ENCODE results near the gene ZFAND2B.

DNA sequence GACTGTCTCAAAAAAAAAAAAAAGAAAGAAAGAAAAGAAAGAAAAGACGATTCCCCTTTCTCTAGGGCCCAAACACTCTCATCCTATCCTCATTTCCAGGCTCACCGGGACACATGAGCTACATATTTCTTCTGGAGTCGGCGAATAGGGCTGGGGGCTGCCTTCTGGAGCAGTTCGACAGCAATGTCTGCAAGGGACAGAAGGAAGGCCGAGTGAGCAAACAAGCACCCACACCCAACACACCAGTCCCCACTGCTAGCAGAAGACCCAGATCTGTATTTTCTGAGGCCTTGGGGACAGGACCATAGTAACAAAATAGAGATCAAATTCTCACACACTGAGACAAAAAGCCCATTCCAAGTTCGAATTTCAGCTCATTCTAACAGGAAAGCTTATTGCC lies 31.1 kb upstream of the ZFAND2B start:
- TF ChIP-seq, protein P1, sequence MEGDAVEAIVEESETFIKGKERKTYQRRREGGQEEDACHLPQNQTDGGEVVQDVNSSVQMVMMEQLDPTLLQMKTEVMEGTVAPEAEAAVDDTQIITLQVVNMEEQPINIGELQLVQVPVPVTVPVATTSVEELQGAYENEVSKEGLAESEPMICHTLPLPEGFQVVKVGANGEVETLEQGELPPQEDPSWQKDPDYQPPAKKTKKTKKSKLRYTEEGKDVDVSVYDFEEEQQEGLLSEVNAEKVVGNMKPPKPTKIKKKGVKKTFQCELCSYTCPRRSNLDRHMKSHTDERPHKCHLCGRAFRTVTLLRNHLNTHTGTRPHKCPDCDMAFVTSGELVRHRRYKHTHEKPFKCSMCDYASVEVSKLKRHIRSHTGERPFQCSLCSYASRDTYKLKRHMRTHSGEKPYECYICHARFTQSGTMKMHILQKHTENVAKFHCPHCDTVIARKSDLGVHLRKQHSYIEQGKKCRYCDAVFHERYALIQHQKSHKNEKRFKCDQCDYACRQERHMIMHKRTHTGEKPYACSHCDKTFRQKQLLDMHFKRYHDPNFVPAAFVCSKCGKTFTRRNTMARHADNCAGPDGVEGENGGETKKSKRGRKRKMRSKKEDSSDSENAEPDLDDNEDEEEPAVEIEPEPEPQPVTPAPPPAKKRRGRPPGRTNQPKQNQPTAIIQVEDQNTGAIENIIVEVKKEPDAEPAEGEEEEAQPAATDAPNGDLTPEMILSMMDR (IDR thresholded peaks at IDR 0.05; ENCODE audit: poor library complexity, severe bottlenecking), result no peak
- TF ChIP-seq EZH2 (IDR thresholded peaks at IDR 0.05; ENCODE audit: borderline replicate concordance, insufficient read depth, low read length, poor library complexity, severe bottlenecking), result no peak
- no peak for TF ChIP-seq POLR2AphosphoS5 (IDR thresholded peaks at IDR 0.05)
- TF ChIP-seq SMC3 (conservative IDR thresholded peaks at IDR 0.05; ENCODE audit: poor library complexity), result no peak
- TF ChIP-seq EP300 (conservative IDR thresholded peaks at IDR 0.05; ENCODE audit: poor library complexity, severe bottlenecking), result no peak
- TF ChIP-seq, protein P2, sequence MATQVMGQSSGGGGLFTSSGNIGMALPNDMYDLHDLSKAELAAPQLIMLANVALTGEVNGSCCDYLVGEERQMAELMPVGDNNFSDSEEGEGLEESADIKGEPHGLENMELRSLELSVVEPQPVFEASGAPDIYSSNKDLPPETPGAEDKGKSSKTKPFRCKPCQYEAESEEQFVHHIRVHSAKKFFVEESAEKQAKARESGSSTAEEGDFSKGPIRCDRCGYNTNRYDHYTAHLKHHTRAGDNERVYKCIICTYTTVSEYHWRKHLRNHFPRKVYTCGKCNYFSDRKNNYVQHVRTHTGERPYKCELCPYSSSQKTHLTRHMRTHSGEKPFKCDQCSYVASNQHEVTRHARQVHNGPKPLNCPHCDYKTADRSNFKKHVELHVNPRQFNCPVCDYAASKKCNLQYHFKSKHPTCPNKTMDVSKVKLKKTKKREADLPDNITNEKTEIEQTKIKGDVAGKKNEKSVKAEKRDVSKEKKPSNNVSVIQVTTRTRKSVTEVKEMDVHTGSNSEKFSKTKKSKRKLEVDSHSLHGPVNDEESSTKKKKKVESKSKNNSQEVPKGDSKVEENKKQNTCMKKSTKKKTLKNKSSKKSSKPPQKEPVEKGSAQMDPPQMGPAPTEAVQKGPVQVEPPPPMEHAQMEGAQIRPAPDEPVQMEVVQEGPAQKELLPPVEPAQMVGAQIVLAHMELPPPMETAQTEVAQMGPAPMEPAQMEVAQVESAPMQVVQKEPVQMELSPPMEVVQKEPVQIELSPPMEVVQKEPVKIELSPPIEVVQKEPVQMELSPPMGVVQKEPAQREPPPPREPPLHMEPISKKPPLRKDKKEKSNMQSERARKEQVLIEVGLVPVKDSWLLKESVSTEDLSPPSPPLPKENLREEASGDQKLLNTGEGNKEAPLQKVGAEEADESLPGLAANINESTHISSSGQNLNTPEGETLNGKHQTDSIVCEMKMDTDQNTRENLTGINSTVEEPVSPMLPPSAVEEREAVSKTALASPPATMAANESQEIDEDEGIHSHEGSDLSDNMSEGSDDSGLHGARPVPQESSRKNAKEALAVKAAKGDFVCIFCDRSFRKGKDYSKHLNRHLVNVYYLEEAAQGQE (IDR thresholded peaks at IDR 0.05; ENCODE audit: borderline replicate concordance), result no peak
